ENCODE measurements around the gene STXBP5.

DNA sequence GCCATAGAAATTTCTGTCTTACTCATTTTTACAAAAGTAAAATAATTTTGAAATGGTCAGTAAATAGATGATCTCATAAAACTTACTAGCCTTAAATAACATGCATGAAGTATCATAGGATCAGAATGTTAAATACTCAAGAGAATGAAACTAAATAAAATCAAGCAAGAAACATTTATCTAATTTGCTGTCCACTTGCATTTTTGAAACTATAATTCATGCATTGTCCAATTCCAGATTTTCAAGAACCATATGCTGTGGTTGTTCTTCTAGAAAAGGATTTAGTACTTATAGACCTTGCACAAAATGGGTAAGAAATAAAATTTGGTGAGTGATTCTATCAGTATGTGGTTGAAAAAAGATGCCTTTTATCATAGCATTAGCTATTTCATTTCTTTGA, 107.0 kb downstream of the STXBP5 start:
- TF ChIP-seq, protein P1, sequence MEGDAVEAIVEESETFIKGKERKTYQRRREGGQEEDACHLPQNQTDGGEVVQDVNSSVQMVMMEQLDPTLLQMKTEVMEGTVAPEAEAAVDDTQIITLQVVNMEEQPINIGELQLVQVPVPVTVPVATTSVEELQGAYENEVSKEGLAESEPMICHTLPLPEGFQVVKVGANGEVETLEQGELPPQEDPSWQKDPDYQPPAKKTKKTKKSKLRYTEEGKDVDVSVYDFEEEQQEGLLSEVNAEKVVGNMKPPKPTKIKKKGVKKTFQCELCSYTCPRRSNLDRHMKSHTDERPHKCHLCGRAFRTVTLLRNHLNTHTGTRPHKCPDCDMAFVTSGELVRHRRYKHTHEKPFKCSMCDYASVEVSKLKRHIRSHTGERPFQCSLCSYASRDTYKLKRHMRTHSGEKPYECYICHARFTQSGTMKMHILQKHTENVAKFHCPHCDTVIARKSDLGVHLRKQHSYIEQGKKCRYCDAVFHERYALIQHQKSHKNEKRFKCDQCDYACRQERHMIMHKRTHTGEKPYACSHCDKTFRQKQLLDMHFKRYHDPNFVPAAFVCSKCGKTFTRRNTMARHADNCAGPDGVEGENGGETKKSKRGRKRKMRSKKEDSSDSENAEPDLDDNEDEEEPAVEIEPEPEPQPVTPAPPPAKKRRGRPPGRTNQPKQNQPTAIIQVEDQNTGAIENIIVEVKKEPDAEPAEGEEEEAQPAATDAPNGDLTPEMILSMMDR (IDR thresholded peaks at IDR 0.05), result no peak
- no peak for TF ChIP-seq POLR2A (IDR thresholded peaks at IDR 0.05)

All from thyroid gland (tissue), 4 donors.